Adrenal gland (tissue), 12 donors: Measurements from ENCODE around the gene CDKN3. TPM values are rescaled to one million over a fixed set of nuclear protein-coding genes. Genes with fewer than 3 reads are reported as not detected.
"Not testable (repeated sequence)": the region's sequence is repeated elsewhere in the genome, so short reads cannot be mapped to it uniquely, and the experiment has no call there.

ENCODE experiments used
- DNase-seq, 7 donors: peaks; one replicate each; pipeline ENCODE4 v3.0.0-alpha.2; 2019 to 2020
- H3K27ac ChIP-seq, 5 donors: fragments of 200-600 bp; sonication (generic) in 4 of 5; 1 replicate in 3 of 5; 2 replicates in 2 of 5; pipeline versions ENCODE4 v1.5.1 to v1.8.0; 2016 to 2020; ENCODE audit warnings: mild to moderate bottlenecking in 1 of 5
- H3K27me3 ChIP-seq: fragments of 200-600 bp; 2 replicates; pipeline ENCODE4 v1.8.0; 2021
- H3K36me3 ChIP-seq, 2 donors: fragments of 200-600 bp; replicated peaks in 1 of 2; 1 replicate in 1 of 2; 2 replicates in 1 of 2; pipeline versions ENCODE4 v1.5.1 to v1.8.0; 2018 to 2022
- H3K4me1 ChIP-seq, 2 donors: fragments of 200-600 bp; replicated peaks in 1 of 2; 1 replicate in 1 of 2; 2 replicates in 1 of 2; pipeline versions ENCODE4 v1.5.1 to v1.8.0; 2018 to 2021
- H3K4me3 ChIP-seq, 4 donors: fragments of 200-600 bp; sonication (generic) in 3 of 4; one replicate each; pipeline ENCODE4 v1.5.1; 2016 to 2018
- H3K9me3 ChIP-seq, 3 donors: fragments of 200-600 bp; sonication (generic) in 1 of 3; replicated peaks in 1 of 3; 1 replicate in 2 of 3; 2 replicates in 1 of 3; pipeline versions ENCODE4 v1.5.1 to v1.8.0; 2016 to 2021
- POLR2A ChIP-seq, 2 donors: fragments of 450-650 bp; IDR thresholded peaks; one replicate each; pipeline ENCODE4 v1.6.1; 2017; ENCODE audit warnings: antibody characterized with exemption in 2 of 2, mild to moderate bottlenecking in 2 of 2, moderate library complexity in 1 of 2
- WGBS, 4 donors: extraction: QIAGEN DNeasy Blood & Tissue Kit in 2 of 4; methylation state at CpG; one replicate each; pipeline versions ENCODE4 v1.1.5 to v1.1.7; 2013 to 2017; 5-methylcytosine and 5-hydroxymethylcytosine counted together
- intact Hi-C, 2 donors: fragments of 100-400 bp; cut with DNase I; formaldehyde crosslinking; loops; one replicate each; pipeline versions ENCODE4 v1.14.1 to v1.15.0; 2022 to 2023
- polyA plus RNA-seq, 3 donors: library from polyadenylated mRNA; stranded (reverse); fragments of 200-250 nt in 2 of 3; fragments of 350-450 nt in 1 of 3; fragmentation: Illumina TruSeq in 1 of 3; extraction: RNeasy Lipid Tissue Mini Kit (QIAGEN cat#74804) in 1 of 3; gene quantifications; one replicate each; pipeline ENCODE4 v1.2.3, GENCODE V29; 2013 to 2014
- total RNA-seq, 9 donors: library from RNA; depleted of rRNA in 4 of 9; stranded (reverse); fragments of >200 nt in 4 of 9; fragments of 120-200 nt in 1 of 9; fragmentation: NEBNext Ultra II Directional in 1 of 9; extraction: Animal tissue kit (Norgen Biotek cat#: 25700) in 1 of 9; gene quantifications; one replicate each; pipeline versions ENCODE4 v1.1.0 to v1.2.4, GENCODE V29; 2013 to 2023
- TF ChIP-seq, protein P1 (sequence below), 6 experiments: fragments of 450-650 bp in 4 of 6; fragments of 200-600 bp in 2 of 6; sonication (generic) in 1 of 6; IDR thresholded peaks; 1 replicate in 5 of 6; 2 replicates in 1 of 6; pipeline versions ENCODE4 v1.5.1 to v1.8.0; 2016 to 2021; ENCODE audit warnings: antibody characterized with exemption in 6 of 6, mild to moderate bottlenecking in 2 of 6, moderate library complexity in 1 of 6
- donor health status: healthy with polysubstance abuse.
- donor health status: Bipolar disorder and iron deficiency.
- donor health status: DM: yes; HTN: yes; CAD: no.
- donor health status: DM: no; HTN: no; CAD: no.
- donor health status: DM: no; HTN: no; CAD: no.
- donor health status: DM: yes; HTN: yes; CAD: no.

Gene CDKN3
- total and polyA plus RNA-seq, 12 donors: 0.46 to 16.4 (median 2.1) TPM; not detected in 1

DNA sequence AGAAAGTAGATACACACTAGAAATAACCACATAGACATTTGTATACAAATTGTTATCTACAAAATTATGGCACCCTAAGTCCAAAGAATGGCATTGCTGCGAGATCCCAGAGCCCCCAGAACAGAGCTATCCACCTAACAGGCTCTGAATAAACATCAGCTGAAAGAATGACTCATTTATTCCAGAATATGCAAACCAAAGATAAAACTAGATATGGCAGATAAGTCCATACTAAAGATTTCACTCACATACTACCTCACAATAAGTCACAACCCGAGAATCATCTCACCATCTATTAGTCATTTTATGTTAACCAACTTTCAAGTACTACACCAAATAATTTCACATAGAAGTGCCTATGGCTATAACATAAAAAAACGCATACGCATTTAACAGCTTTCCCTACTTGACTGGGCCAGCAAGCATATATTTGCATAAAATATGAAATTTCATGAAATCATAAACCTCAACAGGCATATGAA is 38.7 kb downstream of the CDKN3 start:
- peak overlapping the region in 1 of 4 donors; percentile 5 for H3K4me3 ChIP-seq
- peaks cover 0 to 7% of the 10 kb centered on the region in 2 donors for H3K36me3 ChIP-seq
- intact Hi-C loops: no loop called here
- TF ChIP-seq POLR2A (IDR thresholded peaks at IDR 0.05): no peak
- TF ChIP-seq, protein P1, sequence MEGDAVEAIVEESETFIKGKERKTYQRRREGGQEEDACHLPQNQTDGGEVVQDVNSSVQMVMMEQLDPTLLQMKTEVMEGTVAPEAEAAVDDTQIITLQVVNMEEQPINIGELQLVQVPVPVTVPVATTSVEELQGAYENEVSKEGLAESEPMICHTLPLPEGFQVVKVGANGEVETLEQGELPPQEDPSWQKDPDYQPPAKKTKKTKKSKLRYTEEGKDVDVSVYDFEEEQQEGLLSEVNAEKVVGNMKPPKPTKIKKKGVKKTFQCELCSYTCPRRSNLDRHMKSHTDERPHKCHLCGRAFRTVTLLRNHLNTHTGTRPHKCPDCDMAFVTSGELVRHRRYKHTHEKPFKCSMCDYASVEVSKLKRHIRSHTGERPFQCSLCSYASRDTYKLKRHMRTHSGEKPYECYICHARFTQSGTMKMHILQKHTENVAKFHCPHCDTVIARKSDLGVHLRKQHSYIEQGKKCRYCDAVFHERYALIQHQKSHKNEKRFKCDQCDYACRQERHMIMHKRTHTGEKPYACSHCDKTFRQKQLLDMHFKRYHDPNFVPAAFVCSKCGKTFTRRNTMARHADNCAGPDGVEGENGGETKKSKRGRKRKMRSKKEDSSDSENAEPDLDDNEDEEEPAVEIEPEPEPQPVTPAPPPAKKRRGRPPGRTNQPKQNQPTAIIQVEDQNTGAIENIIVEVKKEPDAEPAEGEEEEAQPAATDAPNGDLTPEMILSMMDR (IDR thresholded peaks at IDR 0.05): no peak
- H3K4me1 ChIP-seq: peaks cover 9 to 40% of the 10 kb centered on the region in 2 donors
- H3K9me3 ChIP-seq: no peaks in the 10 kb centered on the region
- peak overlapping the region in 2 of 5 donors; percentile 1 to 56 for H3K27ac ChIP-seq
- 73 to 80% (median 75%) methylated on average over 4 of the region's 4 CpGs for WGBS, 4 donors
- no peaks in the 10 kb centered on the region for H3K27me3 ChIP-seq
- DNase-seq: peak in 1 of 7 donors; percentile 6

DNA sequence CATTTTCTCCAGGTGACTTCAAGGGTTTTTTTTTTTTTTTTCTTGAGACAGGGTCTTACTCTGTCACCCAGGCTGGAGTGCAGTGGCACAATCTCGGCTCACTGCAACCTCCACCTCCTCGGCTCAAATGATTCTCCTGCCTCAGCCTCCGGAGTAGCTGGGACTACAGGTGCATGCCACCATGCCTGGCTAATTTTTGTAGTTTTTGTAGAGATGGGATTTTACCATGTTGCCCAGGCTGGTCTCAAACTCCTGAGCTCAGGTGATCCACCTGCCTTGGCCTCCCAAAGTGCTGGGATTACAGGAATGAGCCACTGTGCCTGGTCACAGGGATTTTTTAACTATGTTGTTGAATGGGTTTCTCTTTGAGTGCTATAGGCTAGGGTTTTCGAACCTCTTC is 41.1 kb downstream of the CDKN3 start:
- H3K27me3 ChIP-seq, DNase-seq, H3K4me3 ChIP-seq, H3K36me3 ChIP-seq, H3K27ac ChIP-seq, H3K9me3 ChIP-seq, intact Hi-C loops: not testable (repeated sequence)
- WGBS, 4 donors: 93 to 99% (median 97%) methylated on average over 4 of the region's 4 CpGs
- peaks cover 13 to 45% of the 10 kb centered on the region in 2 donors for H3K4me1 ChIP-seq

DNA sequence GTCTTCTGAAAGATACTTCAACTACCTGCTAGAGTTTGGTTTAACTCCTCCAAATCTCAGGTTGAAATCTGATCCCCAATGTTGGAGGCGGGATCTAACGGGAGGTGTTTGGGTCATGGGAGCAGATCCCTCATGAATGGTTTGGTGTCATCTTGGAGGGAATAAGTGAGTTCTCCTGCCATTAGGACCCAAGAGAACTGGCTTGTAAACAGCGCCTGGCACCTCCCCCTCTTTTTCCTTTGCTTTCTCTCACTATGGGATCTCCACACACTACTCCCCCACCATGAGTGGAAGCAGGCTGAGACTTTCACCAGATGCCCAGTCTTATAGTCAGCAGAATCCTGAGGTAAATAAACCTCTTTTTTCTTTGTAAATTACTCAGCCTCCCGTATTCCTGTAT is 41.9 kb downstream of the CDKN3 start:
- TF ChIP-seq POLR2A (IDR thresholded peaks at IDR 0.05): no peak
- TF ChIP-seq, protein P1 (IDR thresholded peaks at IDR 0.05): no peak
- Histone ChIP-seq H3K27me3 (no peaks in the 10 kb centered on the region), H3K9me3 (no peaks in the 10 kb centered on the region), H3K27ac (no peak overlapping the region), H3K4me1 (peaks cover 13 to 38% of the 10 kb centered on the region in 2 donors), H3K36me3 (no peaks in the 10 kb centered on the region), H3K4me3 (no peak overlapping the region)
- WGBS, 4 donors: 87 to 96% (median 92%) methylated on average over 4 of the region's 4 CpGs
- intact Hi-C loops: no loop called here
- no peak for DNase-seq

DNA sequence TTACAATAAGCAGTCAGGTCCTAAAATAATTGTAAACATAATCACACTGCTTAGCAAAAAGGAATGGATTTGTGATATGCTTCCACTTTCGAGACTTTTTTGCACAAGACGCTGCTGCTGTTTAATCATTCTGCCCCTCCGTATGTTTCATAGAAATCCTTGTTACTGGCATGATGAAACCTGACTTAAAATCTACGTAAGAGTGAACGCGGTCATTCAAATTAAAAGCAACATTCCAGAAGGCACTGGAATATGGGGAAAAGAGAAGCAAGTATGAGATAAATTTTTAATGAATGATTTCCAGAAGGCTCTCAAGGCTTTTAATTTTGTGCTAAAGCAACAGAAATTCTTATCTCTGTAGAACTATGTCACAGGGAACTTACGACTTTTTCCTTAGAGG is 43.2 kb downstream of the CDKN3 start:
- H3K4me3 ChIP-seq: peak overlapping the region in 2 of 4 donors; percentile 46 to 87
- TF ChIP-seq, protein P1 (IDR thresholded peaks at IDR 0.05): no peak
- no peak for TF ChIP-seq POLR2A (IDR thresholded peaks at IDR 0.05)
- H3K4me1 ChIP-seq: peaks cover 13 to 30% of the 10 kb centered on the region in 2 donors
- 51 to 63% (median 61%) methylated on average over 7 of the region's 7 CpGs for WGBS, 4 donors
- intact Hi-C loops: no loop called here
- no peaks in the 10 kb centered on the region for H3K36me3 ChIP-seq
- no peaks in the 10 kb centered on the region for H3K9me3 ChIP-seq
- peak overlapping the region in 3 of 5 donors; percentile 93 to 99 (median 94) for H3K27ac ChIP-seq
- no peak for DNase-seq
- H3K27me3 ChIP-seq: no peaks in the 10 kb centered on the region

DNA sequence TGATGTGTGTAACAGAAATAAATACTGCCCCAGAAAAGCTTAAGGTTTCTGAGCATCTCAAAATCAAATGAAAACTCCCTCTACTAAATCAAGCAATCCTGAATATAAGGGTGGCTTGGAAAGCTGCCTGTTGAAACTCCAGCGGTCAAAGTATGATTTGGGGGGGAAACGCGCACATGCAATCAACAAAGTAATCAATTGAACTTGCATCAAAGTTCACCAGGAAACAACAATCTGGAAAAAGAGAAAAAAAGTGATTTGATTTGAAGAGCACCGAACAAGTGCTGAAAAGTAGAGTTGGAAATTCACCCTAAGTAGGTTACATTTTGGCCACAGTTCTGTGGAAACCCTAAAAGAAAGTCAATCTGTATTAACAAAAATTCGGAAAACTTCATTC is 43.7 kb downstream of the CDKN3 start:
- no peaks in the 10 kb centered on the region for H3K9me3 ChIP-seq
- H3K27ac ChIP-seq: peak overlapping the region in 4 of 5 donors; percentile 85 to 99 (median 94)
- 1 to 2% (median 2%) methylated on average over 5 of the region's 5 CpGs for WGBS, 4 donors
- H3K27me3 ChIP-seq: no peaks in the 10 kb centered on the region
- DNase-seq: no peak
- peaks cover 13 to 26% of the 10 kb centered on the region in 2 donors for H3K4me1 ChIP-seq
- intact Hi-C loops: no loop called here
- TF ChIP-seq POLR2A (IDR thresholded peaks at IDR 0.05): no peak
- TF ChIP-seq, protein P1 (IDR thresholded peaks at IDR 0.05): no peak
- H3K36me3 ChIP-seq: no peaks in the 10 kb centered on the region
- H3K4me3 ChIP-seq: peak overlapping the region in 2 of 4 donors; percentile 46 to 87
